Activated gamma-delta T cell treated with anti-CD3 and anti-CD28 coated beads, Interleukin-2, amount 50 U/mL, for 16 hours (primary cell): ENCODE measurements around the gene SIL1.
"Not testable (repeated sequence)": the region's sequence is repeated elsewhere in the genome, so short reads cannot be mapped to it uniquely, and the experiment has no call there.

Source experiments
- DNase-seq: peaks from one replicate; pipeline ENCODE4 v3.0.0-alpha.2; 2020; ENCODE audit warnings: low read depth

SIL1 gene

GRCh38 chr5:139204196-139204595 lies 6.0 kb upstream of the SIL1 start:
- DNase-seq = no peak

GRCh38 chr5:139199321-139199720 lies 1.2 kb upstream of the SIL1 start:
- no peak for DNase-seq

GRCh38 chr5:139196296-139196956 lies 1.7 kb downstream of the SIL1 start:
- no peak for DNase-seq

- DNase-seq = no peak
Observed at GRCh38 chr5:139194486-139194885, 3.7 kb downstream of the SIL1 start.

- no peak for DNase-seq
Observed at GRCh38 chr5:139193928-139194327, 4.2 kb downstream of the SIL1 start.

- not testable (repeated sequence) for DNase-seq
Observed at GRCh38 chr5:139192906-139193305, 5.3 kb downstream of the SIL1 start.

GRCh38 chr5:139191954-139192353 lies 6.2 kb downstream of the SIL1 start:
- DNase-seq = not testable (repeated sequence)

GRCh38 chr5:139190125-139190524 lies 8.0 kb downstream of the SIL1 start:
- no peak for DNase-seq

- DNase-seq = no peak
Observed at GRCh38 chr5:139188558-139189270, 9.5 kb downstream of the SIL1 start.

GRCh38 chr5:139186752-139187326 lies 11.3 kb downstream of the SIL1 start:
- no peak for DNase-seq

- no peak for DNase-seq
Observed at GRCh38 chr5:139186261-139186660, 11.9 kb downstream of the SIL1 start.

- DNase-seq = no peak
Observed at GRCh38 chr5:139185589-139185988, 12.6 kb downstream of the SIL1 start.

- no peak for DNase-seq
Observed at GRCh38 chr5:139183502-139183901, 14.7 kb downstream of the SIL1 start.

GRCh38 chr5:139182528-139183296 lies 15.5 kb downstream of the SIL1 start:
- DNase-seq = no peak

GRCh38 chr5:139181835-139182452 lies 16.2 kb downstream of the SIL1 start:
- no peak for DNase-seq

GRCh38 chr5:139181322-139181730 lies 16.8 kb downstream of the SIL1 start:
- no peak for DNase-seq

GRCh38 chr5:139180850-139181249 lies 17.3 kb downstream of the SIL1 start:
- DNase-seq = no peak

GRCh38 chr5:139179778-139180513 lies 18.2 kb downstream of the SIL1 start:
- not testable (repeated sequence) for DNase-seq

- no peak for DNase-seq
Observed at GRCh38 chr5:139178935-139179334, 19.2 kb downstream of the SIL1 start.

- no peak for DNase-seq
Observed at GRCh38 chr5:139178589-139178917, 19.6 kb downstream of the SIL1 start.

- DNase-seq = no peak
Observed at GRCh38 chr5:139177809-139178588, 20.2 kb downstream of the SIL1 start.
